NCI-H187 treated with DMSO at 0.1 percent for 48 hours (cell line): ENCODE data around the gene RBM10.

Experiments
- DNase-seq: peaks from one replicate; lab custom pipeline; 2025; lab: John Stamatoyannopoulos, UW

RBM10 gene

GRCh38 chrX:47146936-47147859, 2.2 kb downstream of the RBM10 start:
- no peak for DNase-seq

- no peak for DNase-seq
Observed at GRCh38 chrX:47148946-47149345, 3.9 kb downstream of the RBM10 start.

- DNase-seq = no peak
Observed at GRCh38 chrX:47151435-47151834, 6.4 kb downstream of the RBM10 start.

DNA sequence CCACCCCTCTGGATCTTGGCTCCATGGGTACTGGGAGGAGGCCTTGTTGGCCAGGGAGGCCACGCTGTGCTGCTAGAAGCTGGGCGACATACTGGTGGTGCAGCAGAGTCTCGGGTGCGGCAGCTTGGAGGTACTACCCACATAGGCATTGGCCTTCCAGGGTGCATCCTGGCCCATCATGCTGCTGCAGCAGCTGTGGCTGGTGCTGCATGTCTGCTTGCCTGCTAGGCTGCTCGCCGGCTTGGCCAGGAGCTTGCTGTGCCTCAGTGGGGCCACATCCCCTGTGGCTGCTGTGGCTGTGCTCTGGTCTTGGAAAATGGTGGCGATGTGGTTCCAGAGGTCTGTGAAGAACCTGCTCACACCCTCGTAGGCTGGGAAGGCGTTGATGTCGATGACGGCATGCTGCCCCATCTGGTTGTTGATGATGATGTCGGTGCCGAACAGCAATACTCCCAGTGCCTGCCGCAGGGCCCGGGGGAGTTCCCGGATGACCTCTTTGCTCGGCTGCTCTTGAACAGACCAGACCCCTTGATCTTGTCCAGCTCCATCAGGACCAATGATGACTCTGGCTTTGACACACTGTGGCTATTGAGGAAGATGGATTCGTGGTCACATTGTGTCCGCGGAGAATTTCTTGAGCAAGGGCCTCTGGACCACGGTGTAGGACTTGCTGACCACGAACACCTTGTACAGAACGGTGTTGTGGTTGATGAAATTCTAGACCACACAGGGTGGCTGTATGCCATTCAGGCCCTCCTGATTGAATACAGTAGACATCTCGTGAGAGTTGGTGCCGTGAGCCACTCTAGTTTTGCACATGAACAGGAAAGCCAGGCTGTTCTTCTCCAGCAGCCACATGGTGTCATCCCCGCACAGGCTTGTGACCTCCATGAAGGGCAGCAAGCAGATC, 11.8 kb downstream of the RBM10 start:
- no peak for DNase-seq

DNA sequence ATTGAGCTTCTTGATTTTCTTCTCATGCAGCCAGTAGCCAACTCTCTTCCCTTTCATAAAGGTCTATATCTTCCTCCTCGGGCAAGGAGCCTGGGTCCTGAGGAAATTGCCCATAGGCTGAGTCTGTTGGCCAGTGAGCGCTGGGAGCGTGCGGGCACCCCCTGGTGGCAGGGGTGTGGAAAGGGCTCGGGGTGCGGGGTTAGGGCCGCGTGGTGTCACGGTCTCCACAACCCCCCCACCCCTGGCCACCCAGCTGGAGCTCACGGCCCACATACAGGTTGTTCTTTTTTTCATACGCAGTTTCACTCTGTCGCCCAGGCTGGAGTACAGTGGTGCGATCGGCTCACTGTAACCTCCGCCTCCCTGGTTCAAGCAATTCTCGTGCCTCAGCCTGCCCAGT, 13.1 kb downstream of the RBM10 start:
- DNase-seq = no peak

DNA sequence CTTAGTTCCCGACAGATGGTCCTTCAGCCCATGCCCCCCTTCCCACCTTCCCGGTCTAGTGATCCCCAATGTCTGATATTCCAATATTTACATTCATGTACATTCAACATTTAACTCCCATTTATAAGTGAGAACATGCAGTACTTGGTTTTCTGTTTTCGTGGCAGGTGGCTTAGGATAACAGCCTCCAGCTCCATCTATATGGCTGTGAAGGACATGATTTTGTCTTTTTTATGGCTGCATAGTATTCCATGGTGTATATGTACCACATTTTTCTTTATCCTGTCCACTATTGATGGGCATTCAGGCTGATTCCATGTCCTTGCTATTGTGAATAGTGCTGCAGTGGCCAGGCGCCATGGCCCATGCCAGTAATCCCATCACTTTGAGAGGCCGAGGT, 13.8 kb downstream of the RBM10 start:
- DNase-seq = no peak

GRCh38 chrX:47160781-47161180, 15.8 kb downstream of the RBM10 start:
- no peak for DNase-seq

DNA sequence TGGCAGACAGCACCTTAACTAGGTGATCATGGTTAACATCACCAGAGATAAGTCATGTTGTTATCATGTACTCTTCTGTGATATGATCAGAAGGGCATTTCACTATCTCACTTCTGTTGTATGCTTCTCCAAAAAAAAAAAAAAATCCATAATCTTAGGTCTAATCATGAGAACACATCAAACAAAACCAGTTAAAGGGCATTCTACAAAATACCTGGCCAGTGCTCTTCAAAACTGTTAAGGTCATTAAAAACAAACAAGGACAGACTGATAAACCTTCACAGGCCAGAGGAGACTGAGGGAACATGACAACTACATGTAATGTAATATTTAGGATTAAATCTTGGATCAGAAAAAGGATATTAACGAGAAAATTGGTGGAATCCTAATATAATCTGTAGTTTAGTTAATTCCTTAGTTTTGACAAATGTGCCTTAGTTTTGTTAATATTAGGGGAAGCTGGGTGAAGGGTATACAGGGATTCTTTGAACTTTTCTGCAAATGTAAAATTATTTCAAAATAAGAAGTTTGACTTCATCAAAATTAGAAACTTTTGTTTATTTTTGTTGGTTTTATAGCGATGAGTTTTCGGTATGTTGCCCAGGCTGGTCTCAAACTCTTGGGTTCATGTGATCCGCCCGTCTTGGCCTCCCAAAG, 18.0 kb downstream of the RBM10 start:
- no peak for DNase-seq

GRCh38 chrX:47164420-47164819, 19.4 kb downstream of the RBM10 start:
- no peak for DNase-seq

GRCh38 chrX:47166126-47166525, 21.1 kb downstream of the RBM10 start:
- DNase-seq = no peak

DNA sequence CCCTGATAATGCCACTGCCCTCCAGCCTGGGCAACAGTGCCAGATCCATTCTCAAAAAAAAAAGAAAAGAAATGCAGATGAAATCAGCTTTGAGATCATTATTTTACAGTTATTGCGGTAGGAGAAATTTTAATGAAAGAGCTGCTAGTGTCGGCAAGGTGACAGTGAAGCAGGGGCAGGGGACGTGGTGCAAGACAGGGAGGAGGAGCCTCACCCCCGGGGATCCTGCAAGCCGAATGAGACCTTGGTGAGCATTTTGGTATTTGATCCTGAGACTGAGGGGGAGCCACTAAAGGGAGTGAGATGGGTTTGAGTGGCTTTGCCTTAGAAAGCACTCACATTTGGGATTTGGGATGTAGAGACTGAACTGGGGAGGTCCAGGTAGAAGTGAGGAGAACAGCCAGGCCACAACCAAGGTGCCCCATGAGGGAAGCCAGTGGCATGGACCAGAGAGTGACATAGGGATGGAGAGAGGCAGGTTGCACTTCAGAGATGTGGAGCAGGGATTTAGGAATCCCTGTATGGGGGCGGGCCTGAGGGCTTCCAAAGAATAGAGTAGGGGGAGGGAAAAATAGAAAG, 23.6 kb downstream of the RBM10 start:
- DNase-seq = no peak

DNA sequence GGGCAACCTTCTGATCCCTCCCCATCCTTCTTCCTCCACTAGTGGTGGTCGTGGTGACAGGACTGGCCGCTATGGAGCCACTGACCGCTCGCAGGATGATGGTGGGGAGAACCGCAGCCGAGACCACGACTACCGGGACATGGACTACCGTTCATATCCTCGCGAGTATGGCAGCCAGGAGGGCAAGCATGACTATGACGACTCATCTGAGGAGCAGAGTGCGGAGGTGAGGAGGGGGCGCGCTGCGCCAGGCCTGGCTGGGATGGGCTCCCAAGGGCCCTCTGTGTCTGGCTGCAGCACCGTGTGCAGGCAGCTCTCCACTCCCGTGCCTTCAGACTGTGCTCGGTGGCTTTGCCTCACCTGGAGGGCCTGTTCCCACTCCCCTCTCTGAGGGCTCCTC, 24.3 kb downstream of the RBM10 start:
- no peak for DNase-seq

DNA sequence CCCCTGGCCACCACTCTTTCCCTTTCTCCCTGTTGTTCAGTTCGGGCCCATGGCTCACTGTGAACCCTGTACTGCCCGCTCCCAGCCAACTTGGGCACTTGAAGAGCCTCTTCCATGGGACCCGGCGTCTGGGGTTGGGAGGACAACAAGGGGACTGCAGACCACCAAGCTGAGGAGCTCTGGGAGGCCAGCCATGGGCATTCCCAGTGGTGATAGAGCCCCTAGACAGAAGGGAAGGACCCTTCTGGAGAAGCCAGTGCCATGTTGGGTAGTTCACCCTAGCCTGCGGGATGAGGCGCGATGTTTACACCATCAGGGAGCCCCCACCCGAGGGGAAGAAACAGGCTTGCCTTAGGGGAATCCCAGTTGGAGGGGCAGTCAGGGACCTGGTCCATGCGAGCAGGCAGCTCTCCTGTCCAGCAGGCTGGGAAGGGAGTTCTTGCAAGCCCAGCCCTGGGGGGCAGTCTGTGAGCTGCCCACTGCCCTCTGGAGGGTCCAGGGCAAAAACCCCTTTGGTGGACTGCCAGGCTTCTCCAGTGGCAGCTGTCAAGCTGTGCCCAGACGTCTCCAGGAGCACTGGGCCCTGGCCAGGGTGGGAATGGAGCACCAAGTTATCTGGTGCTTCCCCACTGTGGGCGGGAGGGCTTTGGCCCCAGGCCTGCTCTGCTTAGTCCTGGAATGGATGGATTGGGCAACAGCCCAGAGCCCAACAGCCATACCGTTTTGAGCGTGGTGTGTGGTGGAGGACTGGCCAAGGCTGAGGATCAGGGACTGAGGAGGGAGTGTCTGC, 24.9 kb downstream of the RBM10 start:
- DNase-seq = no peak

DNA sequence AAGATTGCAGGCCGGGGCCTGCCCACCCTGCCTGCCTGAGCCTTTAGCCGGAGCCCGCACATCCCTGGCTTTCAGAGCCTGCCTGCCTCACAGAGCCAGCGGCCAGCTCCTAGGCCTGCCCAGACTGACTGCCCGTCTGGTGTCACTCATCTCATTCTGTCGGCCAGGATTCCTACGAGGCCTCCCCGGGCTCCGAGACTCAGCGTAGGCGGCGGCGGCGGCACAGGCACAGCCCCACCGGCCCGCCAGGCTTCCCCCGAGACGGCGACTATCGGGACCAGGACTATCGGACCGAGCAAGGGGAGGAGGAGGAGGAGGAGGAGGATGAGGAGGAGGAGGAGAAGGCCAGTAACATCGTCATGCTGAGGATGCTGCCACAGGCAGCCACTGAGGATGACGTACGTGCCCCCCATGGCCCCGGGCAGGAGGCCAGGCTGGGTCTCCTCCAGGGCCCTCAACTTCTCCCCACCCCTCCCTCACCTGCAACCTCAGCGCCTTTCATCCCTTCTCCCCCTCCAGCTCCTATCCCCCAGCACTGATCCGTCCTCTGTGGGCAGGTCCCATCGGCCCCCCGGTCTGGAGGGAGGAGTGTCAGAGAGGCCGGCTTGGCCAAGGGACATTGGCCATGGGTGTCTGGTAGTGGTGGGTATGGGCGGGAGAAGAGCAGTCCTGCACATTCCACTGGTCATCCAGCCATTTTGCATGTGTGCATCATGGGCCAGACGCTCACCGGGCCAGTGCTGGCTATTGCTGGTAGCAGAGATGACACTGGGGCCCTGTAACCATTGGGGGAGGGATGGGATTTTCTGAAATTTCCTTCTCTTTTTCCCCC, 26.1 kb downstream of the RBM10 start:
- DNase-seq = no peak

- no peak for DNase-seq
Observed at GRCh38 chrX:47171996-47172395, 27.0 kb downstream of the RBM10 start.

DNA sequence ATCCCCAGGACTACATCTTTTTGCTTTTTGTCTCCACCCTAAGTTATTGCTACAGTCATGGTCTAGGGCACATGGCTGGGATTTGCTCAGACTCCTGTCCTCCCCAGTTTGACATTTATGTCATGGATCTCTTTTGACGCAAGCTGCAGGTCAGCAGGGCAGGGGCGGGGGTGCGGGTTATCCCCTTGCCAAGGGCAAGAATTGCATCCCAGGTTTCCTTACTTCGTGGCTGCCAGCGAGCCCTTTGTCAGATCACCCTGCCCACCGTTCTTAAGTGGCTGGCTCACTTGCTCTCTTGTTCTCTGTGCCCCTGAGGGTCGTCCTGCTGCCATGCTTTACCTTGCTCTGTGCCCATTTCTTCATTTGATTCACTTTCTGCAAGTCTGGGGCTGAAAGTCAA, 27.5 kb downstream of the RBM10 start:
- DNase-seq = no peak

DNA sequence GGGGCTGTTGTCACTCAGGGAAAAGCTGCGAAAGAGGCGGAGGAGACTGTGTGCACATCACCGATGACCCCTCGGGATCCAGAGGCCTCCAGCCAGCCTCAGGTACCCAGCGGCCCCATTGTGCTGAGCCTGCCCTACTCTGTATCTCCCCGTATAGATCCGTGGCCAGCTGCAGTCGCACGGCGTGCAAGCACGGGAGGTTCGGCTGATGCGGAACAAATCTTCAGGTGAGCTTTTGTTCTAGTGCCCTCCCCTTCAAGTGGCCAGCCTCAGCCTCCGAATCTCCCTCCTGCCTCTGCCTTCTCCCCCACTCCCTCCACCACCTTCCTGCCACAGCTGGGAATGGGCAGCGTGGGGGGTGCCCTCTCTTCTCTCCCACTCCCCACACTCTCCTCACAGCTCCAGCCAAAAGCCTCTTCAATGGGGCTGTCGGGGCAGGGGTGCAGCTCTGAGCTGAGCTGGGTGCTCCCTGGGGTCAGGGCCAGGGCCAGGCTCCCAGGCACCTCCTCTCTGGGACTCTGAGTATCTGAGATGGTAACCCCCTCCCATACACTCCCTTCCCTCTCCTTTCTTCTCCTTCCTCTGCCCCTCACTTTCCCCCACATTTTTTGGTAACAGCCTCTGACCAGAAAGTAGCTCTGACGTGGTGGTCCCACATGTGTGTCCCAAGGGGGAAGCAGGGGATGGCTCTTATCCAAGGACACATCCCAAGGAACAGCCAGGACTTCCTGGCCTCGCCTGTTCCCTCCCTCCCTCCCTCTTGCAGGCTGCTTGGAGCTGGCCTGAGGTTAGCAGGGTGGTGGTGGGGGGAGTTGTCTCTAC, 28.2 kb downstream of the RBM10 start:
- no peak for DNase-seq

- no peak for DNase-seq
Observed at GRCh38 chrX:47174376-47174775, 29.4 kb downstream of the RBM10 start.

DNA sequence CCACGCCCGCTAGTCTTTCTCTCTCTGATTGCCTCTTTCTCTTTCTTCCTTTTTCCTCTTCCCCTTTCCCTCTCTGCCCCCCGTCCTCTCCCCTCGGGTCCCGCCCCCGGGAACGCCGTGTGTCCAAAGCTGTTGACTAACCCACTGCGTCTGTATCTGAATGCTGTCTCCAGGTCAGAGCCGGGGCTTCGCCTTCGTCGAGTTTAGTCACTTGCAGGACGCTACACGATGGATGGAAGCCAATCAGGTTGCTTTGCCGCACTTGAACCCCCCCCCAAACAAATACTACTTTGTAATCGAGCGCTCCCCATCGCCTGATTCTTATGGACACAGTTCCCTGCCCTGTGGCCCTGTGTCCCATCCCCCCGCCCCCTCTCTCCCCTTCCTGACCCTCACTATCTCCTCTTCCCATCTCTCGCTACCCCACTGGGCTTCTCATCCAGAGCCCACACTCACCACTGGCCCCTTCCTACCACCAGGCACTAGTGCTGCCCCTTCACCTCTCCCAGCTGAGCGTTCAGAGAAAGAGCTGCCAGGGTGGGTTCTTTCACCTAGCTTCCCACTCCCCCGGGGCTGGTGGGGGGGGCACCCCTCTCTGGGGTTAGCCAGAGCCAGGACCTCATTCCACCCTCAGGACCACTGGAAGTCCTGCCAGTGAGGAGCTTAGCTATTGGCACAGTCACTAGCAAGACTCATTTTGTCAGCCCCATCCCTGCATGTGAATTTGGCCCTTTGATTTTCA, 30.0 kb downstream of the RBM10 start:
- DNase-seq = no peak
